ENCODE measurements around the gene GPR39.

GRCh38 chr2:132670496-132671150 is 254.0 kb downstream of the GPR39 start:
- no peak for TF ChIP-seq POU6F1 (CRISPR knock-in tag; IDR thresholded peaks at IDR 0.05; ENCODE audit: borderline replicate concordance, low read depth)
- TF ChIP-seq PATZ1 (CRISPR knock-in tag; IDR thresholded peaks at IDR 0.05; ENCODE audit: borderline replicate concordance): no peak
- TF ChIP-seq TSHZ2 (CRISPR knock-in tag; IDR thresholded peaks at IDR 0.05): no peak
- TF ChIP-seq GLIS3 (CRISPR knock-in tag; IDR thresholded peaks at IDR 0.05): no peak
- no peak for TF ChIP-seq ZFP3 (CRISPR knock-in tag; IDR thresholded peaks at IDR 0.05)
- no peak for TF ChIP-seq CSRNP3 (CRISPR knock-in tag; IDR thresholded peaks at IDR 0.05)
- TF ChIP-seq RARB (CRISPR knock-in tag; IDR thresholded peaks at IDR 0.05): no peak
